H1 (cell line): Measurements from ENCODE around the gene PTH1R. TPM values are rescaled to one million over a fixed set of nuclear protein-coding genes. Genes with fewer than 3 reads are reported as not detected.
A peak's percentile ranks its signal among the peaks of the same experiment; 100 is the strongest.

Source experiments
- EZH2 ChIP-seq: fragments of 200-600 bp; sonication (generic); IDR thresholded peaks from 2 replicates; pipeline ENCODE4 v1.7.1; 2012; ENCODE audit warnings: low read depth, mild to moderate bottlenecking, moderate library complexity, low read length, inconsistent platforms; ENCODE audit not compliant: severe bottlenecking
- polyA plus RNA-seq, 7 experiments: library from polyadenylated mRNA; depleted of rRNA in 3 of 7; stranded (reverse) in 5 of 7; unstranded in 2 of 7; fragments of >200 nt in 5 of 7; fragments of 200-250 nt in 2 of 7; gene quantifications; 1 replicate in 5 of 7; 2 replicates in 1 of 7; 4 replicates in 1 of 7; pipeline versions ENCODE4 v1.2.1 to v1.2.3, GENCODE V29; 2011 to 2013; ENCODE audit warnings: missing spikeins in 2 of 7, mixed read lengths in 2 of 7
- total RNA-seq: library from RNA; stranded (reverse); fragmentation: NEBNext Ultra II Directional; extraction: Animal tissue kit (Norgen Biotek cat#: 25700); gene quantifications from 2 replicates; pipeline ENCODE4 v1.2.1, GENCODE V29; 2021

Gene PTH1R
- total and polyA plus RNA-seq, 2 of the 8 experiments (the other 6 are each of a cell fraction or from before 2014, with no cell fraction given), result 0.57 to 1.5 TPM

GRCh38 chr3:46898321-46899150 lies 21.0 kb downstream of the PTH1R start (continued):
- peak; percentile 44 for TF ChIP-seq EZH2
